Adrenal gland (tissue), 12 donors: ENCODE results near the gene AFDN. TPM values are rescaled to one million over a fixed set of nuclear protein-coding genes. Genes with fewer than 3 reads are reported as not detected.

ENCODE experiments used
- DNase-seq, 7 donors: peaks; one replicate each; pipeline ENCODE4 v3.0.0-alpha.2; 2019 to 2020
- H3K27ac ChIP-seq, 5 donors: fragments of 200-600 bp; sonication (generic) in 4 of 5; 1 replicate in 3 of 5; 2 replicates in 2 of 5; pipeline versions ENCODE4 v1.5.1 to v1.8.0; 2016 to 2020; ENCODE audit warnings: mild to moderate bottlenecking in 1 of 5
- H3K27me3 ChIP-seq: fragments of 200-600 bp; 2 replicates; pipeline ENCODE4 v1.8.0; 2021
- H3K36me3 ChIP-seq, 2 donors: fragments of 200-600 bp; replicated peaks in 1 of 2; 1 replicate in 1 of 2; 2 replicates in 1 of 2; pipeline versions ENCODE4 v1.5.1 to v1.8.0; 2018 to 2022
- H3K4me1 ChIP-seq, 2 donors: fragments of 200-600 bp; replicated peaks in 1 of 2; 1 replicate in 1 of 2; 2 replicates in 1 of 2; pipeline versions ENCODE4 v1.5.1 to v1.8.0; 2018 to 2021
- H3K4me3 ChIP-seq, 4 donors: fragments of 200-600 bp; sonication (generic) in 3 of 4; one replicate each; pipeline ENCODE4 v1.5.1; 2016 to 2018
- H3K9me3 ChIP-seq, 3 donors: fragments of 200-600 bp; sonication (generic) in 1 of 3; replicated peaks in 1 of 3; 1 replicate in 2 of 3; 2 replicates in 1 of 3; pipeline versions ENCODE4 v1.5.1 to v1.8.0; 2016 to 2021
- POLR2A ChIP-seq, 2 donors: fragments of 450-650 bp; IDR thresholded peaks; one replicate each; pipeline ENCODE4 v1.6.1; 2017; ENCODE audit warnings: antibody characterized with exemption in 2 of 2, mild to moderate bottlenecking in 2 of 2, moderate library complexity in 1 of 2
- WGBS, 4 donors: extraction: QIAGEN DNeasy Blood & Tissue Kit in 2 of 4; methylation state at CpG; one replicate each; pipeline versions ENCODE4 v1.1.5 to v1.1.7; 2013 to 2017; 5-methylcytosine and 5-hydroxymethylcytosine counted together
- intact Hi-C, 2 donors: fragments of 100-400 bp; cut with DNase I; formaldehyde crosslinking; loops; one replicate each; pipeline versions ENCODE4 v1.14.1 to v1.15.0; 2022 to 2023
- polyA plus RNA-seq, 3 donors: library from polyadenylated mRNA; stranded (reverse); fragments of 200-250 nt in 2 of 3; fragments of 350-450 nt in 1 of 3; fragmentation: Illumina TruSeq in 1 of 3; extraction: RNeasy Lipid Tissue Mini Kit (QIAGEN cat#74804) in 1 of 3; gene quantifications; one replicate each; pipeline ENCODE4 v1.2.3, GENCODE V29; 2013 to 2014
- total RNA-seq, 9 donors: library from RNA; depleted of rRNA in 4 of 9; stranded (reverse); fragments of >200 nt in 4 of 9; fragments of 120-200 nt in 1 of 9; fragmentation: NEBNext Ultra II Directional in 1 of 9; extraction: Animal tissue kit (Norgen Biotek cat#: 25700) in 1 of 9; gene quantifications; one replicate each; pipeline versions ENCODE4 v1.1.0 to v1.2.4, GENCODE V29; 2013 to 2023
- TF ChIP-seq, protein P1 (sequence below), 6 experiments: fragments of 450-650 bp in 4 of 6; fragments of 200-600 bp in 2 of 6; sonication (generic) in 1 of 6; IDR thresholded peaks; 1 replicate in 5 of 6; 2 replicates in 1 of 6; pipeline versions ENCODE4 v1.5.1 to v1.8.0; 2016 to 2021; ENCODE audit warnings: antibody characterized with exemption in 6 of 6, mild to moderate bottlenecking in 2 of 6, moderate library complexity in 1 of 6
- donor health status: healthy with polysubstance abuse.
- donor health status: Bipolar disorder and iron deficiency.
- donor health status: DM: yes; HTN: yes; CAD: no.
- donor health status: DM: no; HTN: no; CAD: no.
- donor health status: DM: no; HTN: no; CAD: no.
- donor health status: DM: yes; HTN: yes; CAD: no.

AFDN gene
- total and polyA plus RNA-seq, 12 donors: 15.2 to 47.1 (median 39.3) TPM

DNA sequence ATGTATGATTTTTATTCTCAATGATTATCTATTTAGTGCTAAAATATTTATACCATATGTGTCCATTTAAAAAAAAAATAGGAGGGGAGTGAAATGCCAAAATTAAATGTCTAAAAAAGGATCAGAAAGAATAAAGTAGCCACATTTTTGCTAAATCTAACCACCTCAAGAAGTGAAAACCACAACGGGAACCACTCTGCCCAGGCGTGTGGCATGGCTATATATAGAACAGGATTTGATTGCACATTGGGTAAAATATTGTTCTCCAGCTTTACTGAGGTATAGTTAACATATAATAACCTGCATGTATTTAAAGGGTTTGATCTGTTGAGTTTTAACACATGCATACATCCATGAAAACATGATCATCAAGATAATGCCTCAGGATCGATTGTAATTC is 19.0 kb upstream of the AFDN start:
- TF ChIP-seq POLR2A (IDR thresholded peaks at IDR 0.05): no peak
- TF ChIP-seq, protein P1, sequence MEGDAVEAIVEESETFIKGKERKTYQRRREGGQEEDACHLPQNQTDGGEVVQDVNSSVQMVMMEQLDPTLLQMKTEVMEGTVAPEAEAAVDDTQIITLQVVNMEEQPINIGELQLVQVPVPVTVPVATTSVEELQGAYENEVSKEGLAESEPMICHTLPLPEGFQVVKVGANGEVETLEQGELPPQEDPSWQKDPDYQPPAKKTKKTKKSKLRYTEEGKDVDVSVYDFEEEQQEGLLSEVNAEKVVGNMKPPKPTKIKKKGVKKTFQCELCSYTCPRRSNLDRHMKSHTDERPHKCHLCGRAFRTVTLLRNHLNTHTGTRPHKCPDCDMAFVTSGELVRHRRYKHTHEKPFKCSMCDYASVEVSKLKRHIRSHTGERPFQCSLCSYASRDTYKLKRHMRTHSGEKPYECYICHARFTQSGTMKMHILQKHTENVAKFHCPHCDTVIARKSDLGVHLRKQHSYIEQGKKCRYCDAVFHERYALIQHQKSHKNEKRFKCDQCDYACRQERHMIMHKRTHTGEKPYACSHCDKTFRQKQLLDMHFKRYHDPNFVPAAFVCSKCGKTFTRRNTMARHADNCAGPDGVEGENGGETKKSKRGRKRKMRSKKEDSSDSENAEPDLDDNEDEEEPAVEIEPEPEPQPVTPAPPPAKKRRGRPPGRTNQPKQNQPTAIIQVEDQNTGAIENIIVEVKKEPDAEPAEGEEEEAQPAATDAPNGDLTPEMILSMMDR (IDR thresholded peaks at IDR 0.05): no peak
- Histone ChIP-seq H3K9me3 (no peaks in the 10 kb centered on the region), H3K4me3 (no peak overlapping the region), H3K4me1 (no peaks in the 10 kb centered on the region), H3K36me3 (no peaks in the 10 kb centered on the region), H3K27me3 (no peaks in the 10 kb centered on the region), H3K27ac (no peak overlapping the region)
- no peak for DNase-seq
- intact Hi-C loops: no loop called here
- WGBS, 4 donors: 60 to 73% (median 68%) methylated on average over 3 of the region's 3 CpGs

DNA sequence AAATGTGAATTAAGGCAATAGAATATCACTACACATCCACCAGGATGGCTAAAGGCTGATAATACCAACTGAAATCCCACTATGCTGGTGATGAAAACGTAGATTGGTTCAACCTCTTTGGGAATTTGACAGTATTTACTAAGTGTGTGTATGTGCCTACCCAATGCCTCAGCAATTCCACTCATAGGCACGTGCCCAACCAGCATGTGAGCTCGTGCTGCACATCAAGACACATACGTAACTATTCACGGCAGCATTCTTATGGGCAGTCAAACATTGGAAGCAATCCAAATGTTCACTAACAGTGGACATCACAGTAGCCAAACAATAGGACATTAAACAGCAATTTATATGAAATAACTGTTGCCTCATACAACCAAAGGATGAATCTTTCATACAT is 15.7 kb upstream of the AFDN start:
- no peak overlapping the region for H3K4me3 ChIP-seq
- no peaks in the 10 kb centered on the region for H3K27me3 ChIP-seq
- TF ChIP-seq POLR2A (IDR thresholded peaks at IDR 0.05): no peak
- TF ChIP-seq, protein P1 (IDR thresholded peaks at IDR 0.05): no peak
- no peaks in the 10 kb centered on the region for H3K36me3 ChIP-seq
- no peak for DNase-seq
- H3K27ac ChIP-seq: no peak overlapping the region
- intact Hi-C loops: no loop called here
- no peaks in the 10 kb centered on the region for H3K9me3 ChIP-seq
- 78 to 81% (median 78%) methylated on average over 5 of the region's 5 CpGs for WGBS, 4 donors
- no peaks in the 10 kb centered on the region for H3K4me1 ChIP-seq

DNA sequence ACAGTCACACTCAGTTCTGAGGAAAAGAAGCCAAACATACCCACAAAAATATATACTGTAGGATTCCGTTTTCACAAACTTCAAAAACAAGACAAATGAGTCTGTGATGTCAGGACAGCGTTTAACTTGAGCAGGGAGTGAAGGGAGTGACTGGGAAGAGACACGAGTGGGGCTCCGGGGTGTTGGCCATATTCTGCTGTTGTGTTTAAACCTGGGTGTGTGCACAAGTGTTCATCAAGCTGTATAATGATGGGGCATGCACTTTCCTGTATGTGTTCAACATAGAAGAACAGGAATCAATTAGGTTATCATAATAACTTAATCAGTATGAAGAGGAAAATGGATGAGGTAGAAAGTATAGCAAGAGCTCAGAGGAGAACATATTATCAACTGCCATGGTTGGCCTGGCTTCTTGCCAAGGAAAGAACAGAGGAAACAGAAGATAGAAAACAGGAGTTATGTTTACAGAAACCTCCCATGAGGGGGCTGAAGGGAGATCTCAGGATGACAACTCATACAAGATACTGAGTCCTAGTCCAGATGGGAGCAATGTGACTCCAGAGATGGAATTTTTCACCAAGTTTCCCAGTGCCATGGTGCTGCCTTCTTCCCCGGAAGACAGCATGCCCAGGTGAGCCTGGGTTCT is 15.1 kb upstream of the AFDN start:
- WGBS, 4 donors: 53 to 66% (median 57%) methylated on average over 5 of the region's 5 CpGs
- Histone ChIP-seq H3K27me3 (no peaks in the 10 kb centered on the region), H3K4me3 (no peak overlapping the region), H3K4me1 (no peaks in the 10 kb centered on the region), H3K27ac (no peak overlapping the region), H3K36me3 (no peaks in the 10 kb centered on the region), H3K9me3 (no peaks in the 10 kb centered on the region)
- DNase-seq: no peak
- intact Hi-C loops: no loop called here
- no peak for TF ChIP-seq POLR2A (IDR thresholded peaks at IDR 0.05)
- TF ChIP-seq, protein P1 (IDR thresholded peaks at IDR 0.05): no peak

DNA sequence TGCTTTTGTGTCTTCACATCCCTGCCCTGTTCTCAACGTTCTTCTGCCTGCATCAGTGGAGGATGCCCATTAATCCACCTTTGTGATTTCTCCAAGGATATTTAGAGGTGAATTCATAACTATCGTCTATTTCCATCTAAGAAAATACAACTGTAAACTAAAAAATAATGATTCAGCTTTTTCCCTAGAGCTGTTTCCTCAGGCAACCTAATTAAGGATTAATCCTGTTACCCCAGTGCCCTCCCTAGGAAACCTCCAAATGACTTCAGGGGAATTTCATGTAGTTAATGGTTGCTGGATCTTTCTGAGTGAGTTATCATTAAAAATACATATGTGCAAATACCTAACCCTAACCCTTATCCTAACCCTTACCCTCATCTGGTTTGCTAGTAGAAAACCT is 14.6 kb upstream of the AFDN start:
- Histone ChIP-seq H3K27me3 (no peaks in the 10 kb centered on the region), H3K9me3 (no peaks in the 10 kb centered on the region), H3K4me3 (no peak overlapping the region), H3K27ac (no peak overlapping the region), H3K36me3 (no peaks in the 10 kb centered on the region), H3K4me1 (no peaks in the 10 kb centered on the region)
- intact Hi-C loops: no loop called here
- TF ChIP-seq, protein P1 (IDR thresholded peaks at IDR 0.05): no peak
- TF ChIP-seq POLR2A (IDR thresholded peaks at IDR 0.05): no peak
- WGBS, 4 donors: 49 to 55% (median 54%) methylated on average over 2 of the region's 2 CpGs
- no peak for DNase-seq
